HL-60 (cell line): ENCODE data around the gene FAM149A.

Experiments used
- DNase-seq, 2 experiments: peaks; one replicate each; pipeline ENCODE4 v3.0.0-alpha.2; 2010 to 2020; ENCODE audit warnings: low read depth in 1 of 2, low spot score in 1 of 2
- H3K27ac ChIP-seq: fragments of 250-450 bp; sonication (Bioruptor Pico); replicated peaks from 2 replicates; pipeline ENCODE4 v1.5.1; 2020; ENCODE audit warnings: mild to moderate bottlenecking, moderate library complexity
- H3K27me3 ChIP-seq: fragments of 250-450 bp; sonication (Bioruptor Pico); 2 replicates; pipeline ENCODE4 v1.5.1; 2021; ENCODE audit warnings: mild to moderate bottlenecking, moderate library complexity; ENCODE audit not compliant: insufficient read depth, poor library complexity, severe bottlenecking
- H3K4me3 ChIP-seq: replicated peaks from 2 replicates; pipeline ENCODE4 v1.5.1; 2011; ENCODE audit warnings: mild to moderate bottlenecking, control low read depth, low read length; ENCODE audit not compliant: insufficient read depth
- CTCF ChIP-seq: IDR thresholded peaks from one replicate; pipeline ENCODE4 v1.5.1; 2011; ENCODE audit warnings: low read length, control low read depth, inconsistent platforms; ENCODE audit not compliant: insufficient read depth
- GABPA ChIP-seq: IDR thresholded peaks from 2 replicates; pipeline ENCODE4 v1.6.1; 2012; ENCODE audit warnings: low read depth
- POLR2AphosphoS5 ChIP-seq: IDR thresholded peaks from 2 replicates; pipeline ENCODE4 v1.6.1; 2012; ENCODE audit warnings: low read depth
- REST ChIP-seq: IDR thresholded peaks from 2 replicates; pipeline ENCODE4 v1.6.1; 2012; ENCODE audit warnings: low read depth; ENCODE audit not compliant: insufficient replicate concordance
- SPI1 ChIP-seq: IDR thresholded peaks from 2 replicates; pipeline ENCODE4 v1.6.1; 2012; ENCODE audit warnings: low read depth, mild to moderate bottlenecking, borderline replicate concordance

FAM149A gene

DNA sequence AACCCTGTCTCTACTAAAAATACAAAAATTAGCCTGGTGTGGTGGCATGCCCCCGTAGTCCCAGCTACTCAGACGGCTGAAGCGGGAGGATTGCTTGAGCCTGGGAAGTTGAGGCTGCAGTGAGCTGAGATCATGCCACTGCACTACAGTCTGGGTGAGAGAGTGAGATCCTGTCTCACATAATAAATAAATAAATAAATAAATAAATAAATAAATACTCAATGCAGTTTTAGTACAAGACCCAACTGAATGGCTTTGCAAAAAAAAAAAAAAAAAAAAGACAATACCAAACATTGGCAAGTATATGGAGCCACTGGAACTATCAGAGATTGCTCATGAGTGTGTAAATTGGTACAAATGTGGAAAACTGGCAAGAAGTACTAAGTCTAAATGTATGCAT is 83.6 kb downstream of the FAM149A start:
- DNase-seq = no peak
- Histone ChIP-seq H3K4me3 (no peak overlapping the region), H3K27ac (no peak overlapping the region), H3K27me3 (peaks cover 3% of the 10 kb centered on the region)
- TF ChIP-seq REST = no peak
- no peak for TF ChIP-seq POLR2AphosphoS5
- no peak for TF ChIP-seq GABPA
- TF ChIP-seq SPI1 = no peak
- no peak for TF ChIP-seq CTCF

- no peak overlapping the region for H3K4me3 ChIP-seq
- H3K27ac ChIP-seq = no peak overlapping the region
- H3K27me3 ChIP-seq = peaks cover 3% of the 10 kb centered on the region
- no peak for DNase-seq
- no peak for TF ChIP-seq CTCF
- no peak for TF ChIP-seq SPI1
Observed at GRCh38 chr4:186189656-186190055, 85.2 kb downstream of the FAM149A start.

GRCh38 chr4:186190581-186191199 is 86.2 kb downstream of the FAM149A start:
- peak overlapping the region; percentile 89 for H3K4me3 ChIP-seq
- peaks cover 3% of the 10 kb centered on the region for H3K27me3 ChIP-seq
- peak in 1 of 2 experiments; percentile 42 for DNase-seq
- H3K27ac ChIP-seq = peak overlapping the region; percentile 94
- TF ChIP-seq CTCF (no peak), SPI1 (no peak), REST (no peak), POLR2AphosphoS5 (no peak), GABPA (no peak)

- DNase-seq = peak; percentile 61 to 79
- Histone ChIP-seq H3K27ac (peak within 1 kb of the TSS; percentile 94), H3K4me3 (peak within 1 kb of the TSS; percentile 89), H3K27me3 (peaks cover 3% of the 10 kb centered on the region)
- TF ChIP-seq SPI1 = no peak
- peak; percentile 50; the same call in 1 of the 2 replicates for TF ChIP-seq POLR2AphosphoS5
- TF ChIP-seq GABPA = peak; percentile 83
- no peak for TF ChIP-seq CTCF
- peak; percentile 28 for TF ChIP-seq REST
Observed at GRCh38 chr4:186191200-186192065, 86.9 kb downstream of the FAM149A start, which contains the start of gene CYP4V2. TSS of gene CYP4V2 (plus strand) at chr4:186191567. CDS start at chr4:186191824, 257 bp downstream.
